Left hindlimb (tissue), 1 donor: Measurements from ENCODE around the gene NRL.

Experiments used
- DNase-seq: peaks from one replicate; pipeline ENCODE4 v3.0.0-alpha.2; 2018

The NRL gene

DNA sequence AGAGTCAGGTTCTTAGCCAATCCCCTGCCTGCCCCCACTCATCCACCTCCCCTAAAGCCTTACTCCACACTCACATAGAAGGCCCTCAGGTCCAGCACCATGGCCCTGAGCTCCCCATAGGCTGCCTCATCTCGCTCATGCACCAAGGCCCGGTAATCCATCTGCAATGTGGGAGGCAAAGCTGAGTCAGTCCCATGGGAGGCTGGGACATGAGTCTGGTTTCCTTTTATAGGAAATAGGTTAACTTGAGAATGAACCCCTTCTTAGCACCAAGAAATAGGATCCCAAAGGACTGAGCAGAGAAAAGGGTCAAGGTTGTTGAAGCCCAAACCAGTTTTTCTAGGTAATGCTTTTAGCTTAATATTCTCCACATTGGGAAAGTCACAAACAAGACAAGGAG, 28.8 kb upstream of the NRL start:
- DNase-seq: no peak

DNA sequence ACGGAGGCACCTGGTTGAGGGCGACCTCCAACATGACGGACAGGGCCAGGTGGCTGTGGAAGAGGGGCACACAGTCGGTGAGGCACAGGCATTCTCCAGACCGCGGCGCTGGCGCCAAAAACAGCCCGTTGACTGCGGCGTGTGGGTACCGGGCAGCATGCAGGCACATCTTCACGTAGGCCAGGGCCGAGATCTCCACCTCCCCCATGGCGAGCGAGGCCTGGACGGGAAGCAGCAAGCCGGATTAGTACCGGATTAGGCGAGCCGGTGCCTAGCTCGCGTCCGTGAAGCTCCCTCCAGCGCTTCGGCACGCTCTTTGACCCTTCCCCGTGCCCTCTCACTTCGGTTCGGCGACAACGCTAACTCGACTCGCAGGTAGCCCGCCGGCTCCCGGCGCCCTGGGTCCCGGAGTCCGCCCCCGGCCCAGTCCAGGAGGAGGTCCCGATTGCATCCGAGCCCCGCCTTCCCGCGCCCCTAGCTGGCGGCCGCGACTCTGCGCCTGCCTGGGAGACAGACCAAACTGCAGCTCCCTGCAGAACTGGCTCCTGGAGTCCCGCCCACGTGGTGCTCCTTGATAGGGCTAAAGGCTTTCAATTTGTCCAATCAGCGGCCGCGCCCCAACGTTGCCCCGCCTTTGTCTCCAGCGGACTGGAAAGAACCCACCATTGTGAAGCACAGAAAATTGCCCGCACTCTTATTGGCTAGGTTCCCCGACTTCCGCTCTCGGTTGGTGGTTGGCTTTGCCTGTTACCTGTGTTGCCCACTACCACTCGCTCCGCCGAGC, 26.5 kb upstream of the NRL start, which contains the start of gene EMC9:
Gene EMC9, minus strand, starts transcription at position 495 of the 784 bp plus-strand sequence. Its CDS starts 287 bp downstream, at position 208.
- peak; percentile 99 for DNase-seq

- no peak for DNase-seq
Observed at GRCh38 chr14:24139272-24139934, 24.7 kb upstream of the NRL start.

DNA sequence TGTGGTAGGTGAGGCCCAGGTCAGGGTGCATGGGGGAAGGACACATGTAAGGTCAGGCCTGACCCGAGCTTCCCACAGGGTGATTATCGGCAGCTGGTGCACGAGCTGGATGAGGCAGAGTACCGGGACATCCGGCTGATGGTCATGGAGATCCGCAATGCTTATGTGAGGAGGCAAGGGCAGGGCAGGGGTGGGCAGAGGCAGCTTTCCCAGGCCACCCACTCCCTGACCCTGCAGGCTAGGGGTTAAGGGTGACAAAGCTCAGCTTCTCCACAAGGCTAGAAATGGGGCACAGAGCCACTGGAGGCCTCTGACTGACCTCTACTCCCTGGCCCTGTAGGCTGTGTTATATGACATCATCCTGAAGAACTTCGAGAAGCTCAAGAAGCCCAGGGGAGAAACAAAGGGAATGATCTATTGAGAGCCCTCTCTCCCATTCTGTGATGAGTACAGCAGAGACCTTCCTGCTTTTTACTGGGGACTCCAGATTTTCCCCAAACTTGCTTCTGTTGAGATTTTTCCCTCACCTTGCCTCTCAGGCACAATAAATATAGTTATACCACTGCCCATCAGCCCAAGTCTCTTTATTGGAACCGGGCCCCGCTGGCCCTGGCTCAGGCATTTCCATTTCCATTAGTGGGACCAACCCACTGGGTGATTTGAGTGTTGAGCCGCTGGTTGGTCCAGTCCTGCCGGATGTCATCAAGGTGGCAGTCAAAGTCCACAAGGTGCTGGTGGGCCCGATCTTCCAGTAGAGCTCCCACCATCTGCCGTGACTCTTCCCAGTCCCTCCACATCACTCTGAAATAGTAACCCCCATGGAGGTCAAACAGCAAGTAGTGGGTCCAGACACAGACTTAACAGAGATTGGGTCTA, 23.9 kb upstream of the NRL start:
- no peak for DNase-seq

- DNase-seq: no peak
Observed at GRCh38 chr14:24137529-24138395, 23.0 kb upstream of the NRL start.

GRCh38 chr14:24136684-24137528, 22.2 kb upstream of the NRL start:
- DNase-seq: no peak

DNA sequence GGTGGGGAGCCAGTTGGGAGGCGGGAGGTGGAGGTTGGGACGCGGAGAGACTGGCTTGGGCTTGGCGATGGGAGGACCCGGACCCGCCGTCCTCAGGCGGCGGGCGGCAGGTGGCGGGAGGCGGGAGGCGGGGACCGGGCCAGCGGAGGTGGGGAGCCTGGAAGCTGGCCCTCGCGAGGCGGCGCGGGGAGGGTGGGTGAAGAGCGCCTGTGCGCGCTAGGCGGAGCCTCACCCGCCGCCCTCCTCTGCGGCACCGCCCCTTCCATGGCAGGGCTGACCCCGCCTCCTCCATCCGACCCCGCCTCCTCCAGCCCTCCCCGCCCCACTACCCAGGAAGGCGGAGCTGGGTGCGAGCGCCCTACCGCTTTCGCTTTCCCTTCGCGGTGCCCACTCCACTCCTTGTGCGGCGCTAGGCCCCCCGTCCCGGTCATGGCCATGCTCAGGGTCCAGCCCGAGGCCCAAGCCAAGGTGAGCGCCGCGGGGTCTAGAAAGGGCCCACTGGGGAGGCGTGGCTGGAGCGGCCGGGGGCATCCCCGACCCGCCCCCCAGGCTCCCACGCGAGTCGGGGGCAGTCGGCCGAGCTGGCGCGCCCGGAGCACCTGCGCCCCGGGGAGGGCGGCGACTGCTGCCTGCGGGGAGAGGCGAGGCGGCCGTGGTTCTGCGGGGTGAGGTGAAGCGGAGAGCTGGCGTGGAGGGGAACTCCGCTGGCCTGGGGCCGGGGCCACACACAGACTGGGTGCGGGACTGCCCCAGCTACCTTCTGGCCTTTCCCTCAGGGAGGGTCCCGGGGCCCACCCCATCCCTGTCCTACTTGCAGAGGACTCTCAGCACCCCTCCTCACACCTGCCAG, 21.3 kb upstream of the NRL start, which contains the start of gene PSME1:
Gene PSME1, plus strand, starts transcription at position 361 of the 850 bp plus-strand sequence. Its CDS starts 69 bp downstream, at position 430.
- peak; percentile 93 for DNase-seq

DNA sequence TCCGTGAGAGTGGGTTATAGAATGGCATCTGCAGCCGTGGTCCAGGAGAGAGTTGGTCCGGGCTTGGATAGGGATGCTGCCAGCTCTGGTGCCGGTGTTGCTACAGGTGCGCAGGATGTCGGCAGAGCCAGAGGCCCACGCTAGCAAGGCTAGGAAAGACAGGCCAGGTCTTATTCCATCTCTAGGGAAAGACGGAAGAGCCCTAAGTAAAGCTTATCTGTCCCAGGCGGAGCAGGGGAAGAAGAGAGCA, 20.8 kb upstream of the NRL start:
- DNase-seq: no peak

DNA sequence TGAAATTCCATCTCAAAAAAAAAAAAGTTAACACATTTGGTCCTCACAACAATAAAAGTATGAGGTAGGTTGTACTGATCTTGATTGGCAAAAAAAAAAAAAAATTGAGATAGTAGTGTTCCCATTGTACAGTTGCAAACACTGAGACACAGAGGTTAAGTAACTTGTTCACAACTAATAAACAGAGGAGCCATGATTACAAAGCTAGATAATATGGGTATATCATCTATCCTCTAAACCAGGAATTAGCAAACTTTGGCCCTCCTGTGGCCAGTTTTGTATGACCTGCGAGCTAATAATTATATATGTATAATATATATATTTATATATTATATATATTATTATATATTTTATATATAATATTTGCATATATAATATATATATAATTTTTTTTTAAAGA, 19.0 kb upstream of the NRL start:
- DNase-seq: no peak

DNA sequence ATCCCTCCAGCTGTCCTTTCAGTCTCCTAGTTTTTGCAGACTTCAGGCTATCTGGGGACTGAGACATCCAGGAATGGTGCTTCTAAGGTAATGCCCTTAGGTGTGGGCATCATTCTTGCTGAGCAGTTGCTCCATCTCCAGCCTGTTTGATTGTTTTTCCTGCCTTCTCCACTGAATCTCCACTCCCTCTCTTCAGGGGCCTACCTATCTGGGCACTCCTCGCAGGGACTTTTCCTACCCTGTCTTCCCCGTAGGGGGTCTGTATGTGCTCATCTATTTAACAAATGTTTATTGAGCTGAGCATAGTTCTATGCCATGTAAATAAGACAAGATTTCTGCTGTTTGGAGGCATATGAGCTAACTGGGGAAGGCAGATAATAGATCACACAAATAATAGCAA, 18.2 kb upstream of the NRL start:
- no peak for DNase-seq

DNA sequence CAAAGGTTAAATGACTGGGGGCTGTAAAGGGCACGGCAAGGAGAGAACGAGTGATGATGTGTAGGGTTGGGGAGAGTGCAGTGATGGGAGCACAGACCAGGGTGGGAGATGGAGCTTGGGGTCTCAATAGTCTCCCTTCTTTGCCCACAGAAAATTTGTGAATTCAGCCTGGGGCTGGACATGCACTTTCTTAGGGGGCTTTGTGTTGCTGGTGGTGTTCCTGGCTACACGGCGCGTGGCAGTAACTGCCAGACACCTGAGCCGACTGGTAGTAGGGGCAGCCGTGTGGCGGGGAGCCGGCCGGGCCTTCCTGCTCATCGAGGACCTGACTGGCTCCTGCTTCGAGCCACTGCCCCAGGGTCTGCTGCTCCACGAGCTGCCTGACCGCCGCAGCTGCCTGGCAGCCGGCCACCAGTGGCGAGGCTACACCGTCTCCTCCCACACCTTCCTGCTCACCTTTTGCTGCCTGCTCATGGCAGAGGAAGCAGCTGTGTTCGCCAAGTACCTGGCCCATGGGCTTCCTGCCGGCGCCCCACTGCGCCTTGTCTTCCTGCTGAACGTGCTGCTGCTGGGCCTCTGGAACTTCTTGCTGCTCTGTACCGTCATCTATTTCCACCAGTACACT, 17.4 kb upstream of the NRL start:
- DNase-seq: no peak

- DNase-seq: no peak
Observed at GRCh38 chr14:24131549-24131966, 16.8 kb upstream of the NRL start.

- DNase-seq: peak; percentile 80
Observed at GRCh38 chr14:24130717-24131548, 16.2 kb upstream of the NRL start.

DNA sequence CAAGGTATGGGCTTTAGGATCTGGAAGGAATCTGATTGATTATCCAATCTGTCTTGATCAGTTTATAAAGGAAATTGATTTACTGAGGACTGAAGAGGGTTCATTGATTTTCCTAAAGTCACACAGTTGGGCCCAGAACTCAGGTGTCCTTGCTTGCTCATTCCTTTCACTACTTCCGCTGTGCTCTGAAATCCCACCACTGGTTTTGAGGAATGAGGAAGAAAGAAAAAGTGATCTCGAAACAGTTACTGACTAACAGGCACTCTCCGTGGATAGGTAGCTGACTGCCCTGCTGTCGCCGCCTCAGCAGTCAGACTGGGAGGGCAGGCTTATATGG, 15.6 kb upstream of the NRL start, which contains the start of gene FITM1:
Gene FITM1, plus strand, starts transcription at position 280 of the 337 bp plus-strand sequence. CDS start 905 bp downstream, outside the sequence.
- no peak for DNase-seq

DNA sequence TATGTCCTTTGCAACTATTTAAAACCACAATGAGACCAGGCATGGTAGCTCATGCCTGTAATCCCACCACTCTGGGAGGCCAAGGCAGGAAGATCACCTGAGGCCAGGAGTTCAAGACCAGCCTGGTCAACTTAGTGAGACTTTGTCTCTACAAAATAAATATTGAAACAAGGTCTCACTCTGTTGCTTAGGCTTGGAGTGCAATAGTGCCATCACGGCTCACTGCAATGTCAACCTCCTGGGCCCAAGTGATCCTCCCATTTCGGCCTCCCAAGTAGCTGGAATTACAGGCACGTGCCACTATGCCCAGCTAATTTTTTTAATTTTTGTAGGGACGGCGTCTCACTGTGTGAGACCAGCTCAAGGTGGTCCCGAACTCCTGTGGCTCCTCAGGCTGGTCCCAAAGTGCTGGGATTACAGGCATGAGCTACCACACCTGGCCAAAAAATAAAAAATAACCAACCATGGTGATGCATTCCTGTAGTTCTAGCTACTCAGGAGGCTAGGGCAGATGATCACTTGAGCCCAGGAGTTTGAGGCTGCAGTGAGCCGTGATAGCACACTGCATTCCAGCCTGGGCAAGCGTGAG, 14.8 kb upstream of the NRL start:
- no peak for DNase-seq

GRCh38 chr14:24127673-24128072, 12.9 kb upstream of the NRL start:
- DNase-seq: no peak

- DNase-seq: no peak
Observed at GRCh38 chr14:24126939-24127338, 12.2 kb upstream of the NRL start.
